Tibial artery (tissue), 4 donors: ENCODE measurements around the gene CNIH2.
A peak's percentile ranks its signal among the peaks of the same experiment; 100 is the strongest.

Experiments used
- DNase-seq, 2 donors: peaks; one replicate each; pipeline ENCODE4 v3.0.0-alpha.2; 2019
- H3K27ac ChIP-seq, 2 donors: fragments of 200-600 bp; sonication (generic) in 1 of 2; 1 replicate in 1 of 2; 2 replicates in 1 of 2; pipeline ENCODE4 v1.5.1; 2018 to 2019; ENCODE audit warnings: mild to moderate bottlenecking in 1 of 2
- H3K27me3 ChIP-seq, 2 donors: fragments of 200-600 bp; sonication (generic) in 1 of 2; one replicate each; pipeline versions ENCODE4 v1.5.1 to v1.6.0; 2016 to 2019
- H3K36me3 ChIP-seq, 3 donors: fragments of 200-600 bp; sonication (generic) in 2 of 3; one replicate each; pipeline ENCODE4 v1.5.1; 2016 to 2019; ENCODE audit warnings: mild to moderate bottlenecking in 2 of 3
- H3K4me1 ChIP-seq, 4 donors: fragments of 200-600 bp; sonication (generic) in 2 of 4; 1 replicate in 3 of 4; 2 replicates in 1 of 4; pipeline ENCODE4 v1.5.1; 2016 to 2019
- H3K4me3 ChIP-seq, 2 donors: fragments of 200-600 bp; sonication (generic) in 1 of 2; 1 replicate in 1 of 2; 2 replicates in 1 of 2; pipeline ENCODE4 v1.5.1; 2018 to 2019; ENCODE audit warnings: mild to moderate bottlenecking in 2 of 2
- H3K9me3 ChIP-seq, 3 donors: fragments of 200-600 bp; sonication (generic) in 1 of 3; one replicate each; pipeline ENCODE4 v1.5.1; 2016 to 2019
- CTCF ChIP-seq, 2 experiments: fragments of 200-600 bp in 1 of 2; fragments of 450-650 bp in 1 of 2; IDR thresholded peaks; one replicate each; pipeline ENCODE4 v1.5.1; 2017 to 2019; ENCODE audit warnings: antibody characterized with exemption in 2 of 2, mild to moderate bottlenecking in 1 of 2, moderate library complexity in 1 of 2
- intact Hi-C: fragments of 100-400 bp; cut with DNase I; formaldehyde crosslinking; loops from one replicate; pipeline ENCODE4 v1.15.0; 2023; ENCODE audit warnings: low total_unique reads

The CNIH2 gene

GRCh38 chr11:66278363-66279091 lies 552 bp downstream of the CNIH2 start:
- Histone ChIP-seq H3K27me3 (no peaks in the 10 kb centered on the region), H3K36me3 (peaks cover 7 to 34% (median 33%) of the 10 kb centered on the region in 3 donors), H3K9me3 (no peaks in the 10 kb centered on the region), H3K27ac (no peak overlapping the region), H3K4me1 (peaks cover 3 to 28% (median 24%) of the 10 kb centered on the region in 4 donors), H3K4me3 (peak overlapping the region; percentile 29 to 49)
- DNase-seq = no peak
- TF ChIP-seq CTCF (IDR thresholded peaks at IDR 0.05) = no peak
- intact Hi-C loops = no loop called here

- Histone ChIP-seq H3K27ac (no peak overlapping the region), H3K4me1 (peaks cover 3 to 28% (median 24%) of the 10 kb centered on the region in 4 donors), H3K4me3 (no peak overlapping the region), H3K27me3 (no peaks in the 10 kb centered on the region), H3K9me3 (no peaks in the 10 kb centered on the region), H3K36me3 (peaks cover under 1 to 29% (median 27%) of the 10 kb centered on the region in 3 donors)
- TF ChIP-seq CTCF (IDR thresholded peaks at IDR 0.05) = no peak
- no peak for DNase-seq
- intact Hi-C loops = no loop called here
Measured at GRCh38 chr11:66279092-66279734, 1.2 kb downstream of the CNIH2 start.

DNA sequence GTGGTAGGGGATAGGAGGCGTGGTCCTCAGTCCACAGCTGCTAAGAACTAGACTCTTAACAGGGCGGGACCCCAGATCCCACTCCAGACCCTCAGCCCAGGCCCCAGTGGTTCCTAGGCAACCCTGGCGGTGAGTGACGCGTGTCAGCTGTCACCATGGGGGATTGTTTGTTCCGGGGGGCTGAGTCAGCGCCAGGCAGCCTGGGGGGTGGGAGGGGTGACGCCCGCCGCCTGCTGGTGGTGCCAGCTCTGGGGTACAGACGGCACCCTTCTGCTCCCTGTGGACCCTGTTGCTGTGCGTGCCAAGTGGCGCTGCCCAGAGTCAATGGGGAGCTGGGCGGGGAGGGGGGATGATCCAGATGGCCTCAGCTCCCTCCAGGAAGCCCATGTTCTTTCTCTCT lies 2.5 kb downstream of the CNIH2 start:
- Histone ChIP-seq H3K36me3 (peaks cover 0 to 29% (median 15%) of the 10 kb centered on the region in 3 donors), H3K4me1 (peaks cover 3 to 28% (median 24%) of the 10 kb centered on the region in 4 donors), H3K9me3 (no peaks in the 10 kb centered on the region), H3K27me3 (no peaks in the 10 kb centered on the region), H3K27ac (no peak overlapping the region), H3K4me3 (no peak overlapping the region)
- intact Hi-C loops = no loop called here
- no peak for DNase-seq
- no peak for TF ChIP-seq CTCF (IDR thresholded peaks at IDR 0.05)

DNA sequence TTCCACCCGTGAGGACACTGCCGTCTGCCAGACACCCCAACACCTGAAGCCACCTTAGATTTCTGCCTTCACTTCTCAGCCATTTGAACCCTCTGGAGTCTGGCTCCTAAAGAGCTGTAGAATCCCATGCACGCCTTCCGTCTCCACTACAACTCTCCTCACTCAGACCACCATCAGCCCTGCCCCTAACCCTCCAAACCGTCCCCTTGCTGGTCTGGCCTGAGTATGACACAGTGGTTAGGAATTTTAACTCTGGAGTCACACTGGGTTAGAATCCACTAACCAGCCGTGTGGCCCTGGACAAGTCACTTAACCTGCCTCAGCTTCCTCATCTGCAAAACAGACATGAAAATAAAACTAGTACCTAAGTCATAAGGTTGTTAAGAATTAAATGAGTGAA lies 3.0 kb downstream of the CNIH2 start:
- Histone ChIP-seq H3K4me1 (peaks cover 3 to 28% (median 24%) of the 10 kb centered on the region in 4 donors), H3K27ac (no peak overlapping the region), H3K27me3 (no peaks in the 10 kb centered on the region), H3K9me3 (no peaks in the 10 kb centered on the region), H3K4me3 (no peak overlapping the region), H3K36me3 (peaks cover 0 to 26% (median 10%) of the 10 kb centered on the region in 3 donors)
- intact Hi-C loops = no loop called here
- TF ChIP-seq CTCF (IDR thresholded peaks at IDR 0.05) = no peak
- DNase-seq = no peak

GRCh38 chr11:66281776-66282467 lies 3.9 kb downstream of the CNIH2 start:
- Histone ChIP-seq H3K4me1 (peaks cover 3 to 28% (median 26%) of the 10 kb centered on the region in 4 donors), H3K27me3 (no peaks in the 10 kb centered on the region), H3K4me3 (no peak overlapping the region), H3K27ac (no peak overlapping the region), H3K36me3 (peaks cover 0 to 17% (median 4%) of the 10 kb centered on the region in 3 donors), H3K9me3 (no peaks in the 10 kb centered on the region)
- intact Hi-C loops = loop anchor here (2.0 kb wide), 1 partner anchor 59 kb away; no protein-coding TSS in a partner anchor
- DNase-seq = no peak
- no peak for TF ChIP-seq CTCF (IDR thresholded peaks at IDR 0.05)
